GM19193 (cell line): Measurements from ENCODE around the gene OR8J3.

ENCODE experiments used
- POLR2A ChIP-seq: IDR thresholded peaks from 4 replicates; pipeline ENCODE4 v1.6.1; 2011; ENCODE audit not compliant: insufficient read depth, insufficient read length; ENCODE audit errors: extremely low read depth

OR8J3 gene, protein sequence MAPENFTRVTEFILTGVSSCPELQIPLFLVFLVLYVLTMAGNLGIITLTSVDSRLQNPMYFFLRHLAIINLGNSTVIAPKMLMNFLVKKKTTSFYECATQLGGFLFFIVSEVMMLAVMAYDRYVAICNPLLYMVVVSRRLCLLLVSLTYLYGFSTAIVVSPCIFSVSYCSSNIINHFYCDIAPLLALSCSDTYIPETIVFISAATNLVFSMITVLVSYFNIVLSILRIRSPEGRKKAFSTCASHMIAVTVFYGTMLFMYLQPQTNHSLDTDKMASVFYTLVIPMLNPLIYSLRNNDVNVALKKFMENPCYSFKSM

DNA sequence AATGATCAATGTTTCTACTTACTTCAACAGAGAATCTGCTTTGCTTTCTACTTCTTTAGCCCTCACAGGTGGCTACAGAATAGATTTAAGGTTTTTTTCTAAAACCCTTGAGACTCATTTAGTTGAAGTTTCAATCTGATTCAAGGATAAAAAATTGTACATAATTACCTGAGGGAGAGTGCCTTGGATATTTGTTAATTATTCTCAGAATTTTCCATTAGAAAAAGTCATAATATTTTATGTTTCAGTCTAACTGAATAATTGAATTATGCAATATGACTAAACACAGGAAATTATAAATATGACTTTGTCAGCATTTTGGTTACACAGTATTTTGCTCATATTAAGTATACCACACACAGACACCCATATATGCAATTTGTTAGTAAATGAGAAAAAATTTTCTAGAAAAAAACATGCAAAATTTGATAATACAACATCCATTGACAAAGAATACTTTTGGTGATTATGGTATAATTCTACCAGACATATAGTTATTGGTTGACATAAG is at the start of gene OR8J3:
Gene OR8J3 (minus strand): TSS at position 51 of the 511 bp plus-strand sequence. CDS start 2,483 bp downstream, outside the sequence.
- TF ChIP-seq POLR2A = no peak

DNA sequence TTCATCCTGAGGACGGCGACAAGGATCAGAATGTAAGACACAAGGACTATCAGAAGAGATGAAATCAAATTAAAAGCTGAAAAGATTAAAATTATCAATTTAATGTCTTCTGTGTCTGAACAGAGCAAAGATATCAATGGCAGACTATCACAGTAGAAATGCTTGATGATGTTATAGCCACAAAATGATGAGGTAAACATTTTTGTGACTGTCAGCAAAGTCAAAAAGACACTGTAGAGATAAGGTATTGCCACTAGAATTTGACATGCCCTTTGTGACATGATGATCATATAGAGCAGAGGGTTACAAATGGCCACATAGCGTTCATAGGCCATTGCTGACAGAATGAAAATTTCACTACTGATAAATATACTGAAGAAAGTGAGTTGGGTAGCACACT is 48.6 kb upstream of the OR8J3 start:
- TF ChIP-seq POLR2A = no peak

DNA sequence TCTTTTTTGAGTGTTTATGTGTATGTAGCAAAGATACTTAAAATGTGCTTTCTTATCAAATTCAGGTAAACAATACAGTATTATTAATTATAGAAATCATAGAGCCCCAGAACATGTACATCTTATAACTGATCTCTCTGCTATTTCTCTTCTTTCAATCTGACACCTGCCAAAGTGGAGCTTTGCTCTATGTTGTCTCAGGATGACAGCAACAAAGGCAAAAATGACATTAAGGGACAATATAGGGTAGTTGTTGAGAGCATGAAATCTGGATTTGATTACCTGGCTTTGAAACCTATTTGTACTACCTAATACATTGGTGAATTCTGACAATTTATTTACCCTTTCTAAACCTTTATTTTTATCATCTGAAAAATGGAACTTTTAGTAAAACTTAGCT is 43.5 kb upstream of the OR8J3 start:
- no peak for TF ChIP-seq POLR2A

DNA sequence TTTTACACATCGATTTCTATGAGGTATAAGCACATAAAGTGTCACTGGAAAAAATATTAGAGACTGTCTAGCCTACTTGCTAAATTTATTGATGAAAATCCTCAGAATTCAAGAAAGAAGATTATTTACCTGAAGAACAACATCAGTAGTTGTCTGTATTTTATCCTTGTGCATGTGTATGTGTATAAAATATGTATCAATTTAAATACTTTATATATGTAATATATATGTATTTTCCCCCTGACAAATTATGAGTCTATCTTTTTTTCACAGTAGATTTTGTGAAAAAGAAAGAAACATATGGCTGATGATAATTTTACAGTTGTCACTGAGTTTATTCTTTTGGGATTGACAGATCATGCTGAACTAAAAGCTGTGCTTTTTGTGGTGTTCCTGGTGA is 36.3 kb upstream of the OR8J3 start, which contains the start of gene OR5J2:
Gene OR5J2 (plus strand): TSS at position 301 of the 400 bp plus-strand sequence. CDS start 0 bp downstream, at position 301.
- TF ChIP-seq POLR2A = no peak

DNA sequence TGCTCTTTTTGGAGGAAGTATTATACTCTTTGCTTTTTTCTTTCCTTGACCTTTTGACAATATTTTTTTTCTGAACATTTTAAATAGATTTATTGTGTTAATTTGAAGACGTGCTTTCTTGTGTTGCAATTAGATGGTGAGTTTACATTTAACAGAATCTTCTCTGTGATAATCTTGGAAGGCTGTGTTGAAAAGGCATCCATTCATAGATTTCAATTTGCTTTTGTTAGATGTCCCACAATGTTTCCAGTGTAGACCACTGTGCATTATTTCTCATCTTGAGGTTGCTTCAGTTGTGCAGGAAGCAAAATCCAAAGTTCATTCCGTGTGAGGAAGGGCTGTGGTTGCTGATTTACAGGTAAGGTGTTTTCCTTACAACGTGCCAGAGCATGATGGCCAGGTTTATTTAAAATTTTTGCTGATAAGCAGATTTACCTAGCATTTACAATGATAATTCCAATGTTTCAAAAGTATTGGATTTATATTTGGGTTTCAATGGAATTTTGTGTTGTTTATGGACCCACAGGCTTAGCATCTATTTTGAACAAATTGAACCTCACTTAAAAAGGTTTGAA is 32.3 kb upstream of the OR8J3 start:
- TF ChIP-seq POLR2A = no peak

DNA sequence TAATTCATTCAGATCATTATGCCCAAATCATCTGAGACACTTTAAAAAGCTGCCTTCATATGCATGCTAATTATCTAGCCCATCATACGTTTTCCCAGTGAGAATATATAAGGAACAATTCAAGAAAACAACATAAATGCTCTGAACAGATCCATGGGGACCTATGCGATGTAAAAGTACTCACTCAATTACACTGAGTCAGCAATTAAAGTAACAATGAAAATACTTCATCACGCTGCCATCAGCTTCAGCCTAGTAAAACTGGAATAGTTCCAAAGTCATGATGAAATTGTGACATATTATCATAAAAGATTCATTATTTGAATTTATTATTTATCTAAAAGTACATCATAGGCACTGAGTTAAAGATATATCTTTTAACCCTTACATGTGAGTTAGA is 23.8 kb upstream of the OR8J3 start:
- TF ChIP-seq POLR2A = no peak

DNA sequence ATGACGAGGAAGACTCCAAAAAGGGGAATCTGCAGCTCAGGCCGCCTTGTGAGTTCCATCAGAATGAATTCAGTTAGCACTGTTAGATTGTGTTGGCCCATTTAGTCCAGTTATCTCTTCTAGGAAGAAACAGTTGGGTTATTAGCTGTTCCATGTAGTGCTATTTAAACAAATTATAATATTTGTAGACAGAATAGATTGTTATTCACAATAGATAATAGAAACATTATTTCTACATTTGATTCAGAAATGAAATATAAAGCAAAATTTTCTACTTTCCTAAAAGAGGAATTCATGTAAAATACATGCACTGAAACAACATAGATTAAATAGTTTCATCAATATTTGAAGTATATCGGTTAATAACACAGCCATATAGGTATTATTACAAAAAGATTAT is 20.2 kb upstream of the OR8J3 start, which contains the start of gene OR8K5:
Gene OR8K5 (minus strand): TSS at position 101 of the 400 bp plus-strand sequence. CDS start 0 bp downstream, at position 101.
- no peak for TF ChIP-seq POLR2A

DNA sequence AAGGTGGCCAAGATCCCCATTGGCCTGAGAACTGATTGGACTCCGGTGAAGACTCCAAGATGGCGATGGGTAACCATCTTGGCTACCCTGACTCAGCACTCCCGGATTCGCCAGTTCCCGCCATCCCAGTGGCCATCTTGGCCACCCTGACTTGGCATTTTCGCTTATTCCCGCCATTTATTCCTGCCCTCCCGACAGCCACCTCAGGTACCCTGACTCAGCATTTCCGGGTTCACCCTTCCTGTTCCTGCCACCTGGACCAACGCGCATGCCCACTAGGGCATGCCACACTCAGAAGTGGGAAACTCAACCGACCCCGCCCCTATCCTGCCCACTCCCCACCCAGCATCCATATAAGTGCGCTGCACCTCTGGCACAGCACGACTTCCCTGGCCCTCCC is 12.3 kb upstream of the OR8J3 start:
- TF ChIP-seq POLR2A = no peak

DNA sequence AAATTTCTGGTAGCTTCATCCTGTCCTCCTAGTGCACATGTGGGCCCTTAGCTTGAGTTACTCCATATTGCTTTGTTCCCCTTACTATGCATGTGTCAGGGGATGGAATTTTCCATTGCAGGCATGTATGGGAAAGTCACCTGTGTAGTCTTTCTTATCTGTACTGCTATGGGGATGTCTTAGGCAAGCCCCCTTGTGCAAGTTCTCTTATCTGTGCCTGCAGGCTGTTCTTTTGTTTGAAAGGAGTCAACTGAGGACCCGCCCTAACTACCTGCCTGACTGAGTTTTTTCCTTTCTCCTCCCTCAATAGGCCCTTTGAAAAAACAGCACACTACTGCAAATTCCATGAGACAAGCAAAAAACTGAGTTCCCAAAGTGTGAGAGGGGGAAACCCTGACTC is 11.4 kb upstream of the OR8J3 start:
- no peak for TF ChIP-seq POLR2A

DNA sequence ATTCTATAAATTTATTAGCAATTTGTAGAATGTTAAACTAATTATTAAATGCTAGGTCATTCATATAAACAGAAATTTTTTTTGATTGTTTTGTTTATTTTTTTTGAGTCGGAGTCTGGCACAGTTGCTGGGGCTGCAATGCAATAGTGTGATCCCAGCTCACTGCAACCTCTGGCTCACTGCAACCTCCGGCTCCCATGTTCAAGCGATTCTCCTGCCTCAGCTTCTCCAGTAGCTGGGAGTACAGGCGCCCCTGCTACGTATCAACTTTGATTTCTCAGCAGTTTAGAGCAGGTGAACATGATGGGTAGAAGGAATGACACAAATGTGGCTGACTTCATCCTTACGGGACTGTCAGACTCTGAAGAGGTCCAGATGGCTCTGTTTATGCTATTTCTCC is 17.9 kb downstream of the OR8J3 start, which contains the start of gene OR8H3:
Gene OR8H3 (plus strand): TSS at position 301 of the 400 bp plus-strand sequence. CDS start 0 bp downstream, at position 301.
- TF ChIP-seq POLR2A = no peak

DNA sequence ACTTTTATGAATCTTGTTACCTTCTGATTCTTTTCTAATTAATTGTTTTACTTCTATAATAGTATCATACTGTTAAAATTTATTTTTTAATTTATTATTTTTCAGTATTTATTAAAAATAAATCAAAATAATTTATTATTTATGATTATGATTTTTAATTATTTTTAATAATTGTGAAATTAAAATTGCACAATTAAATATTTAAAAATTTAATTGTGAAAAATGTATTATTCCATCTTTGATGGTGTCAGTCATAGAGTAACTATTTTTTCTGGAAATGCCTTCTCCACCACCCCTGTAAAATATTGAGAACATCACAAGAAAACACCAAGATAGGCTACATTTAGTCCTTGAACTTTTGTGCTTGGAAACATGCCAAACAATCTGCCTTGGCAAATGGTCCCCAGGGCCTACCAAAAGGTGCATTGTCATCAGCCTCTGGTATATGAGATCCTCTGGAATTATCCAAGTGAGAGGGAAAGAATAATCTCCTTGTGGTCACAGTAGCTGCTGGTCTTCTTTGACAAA is 36.7 kb downstream of the OR8J3 start, which contains the start of gene OR8H2:
Gene OR8H2 (plus strand): TSS at position 478 of the 528 bp plus-strand sequence. CDS start 1,356 bp downstream, outside the sequence.
- no peak for TF ChIP-seq POLR2A

DNA sequence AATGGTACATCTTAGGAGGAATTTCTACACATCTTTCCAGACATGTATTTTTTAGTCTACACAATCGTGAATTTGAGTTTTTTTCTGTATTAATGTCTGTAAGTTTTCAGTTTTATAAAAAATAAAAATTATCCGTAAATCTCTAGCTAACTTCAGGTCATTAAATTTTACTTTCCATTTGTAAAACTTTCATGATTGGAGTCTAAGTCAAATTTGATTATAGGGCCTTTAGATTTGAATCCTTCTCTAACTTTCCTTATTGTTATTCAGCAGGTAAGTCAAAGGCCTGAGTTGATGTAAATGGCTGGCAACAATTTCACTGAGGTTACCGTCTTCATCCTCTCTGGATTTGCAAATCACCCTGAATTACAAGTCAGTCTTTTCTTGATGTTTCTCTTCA is 47.0 kb downstream of the OR8J3 start, which contains the start of gene OR8I2:
Gene OR8I2 (plus strand): TSS at position 301 of the 400 bp plus-strand sequence. CDS start 0 bp downstream, at position 301.
- no peak for TF ChIP-seq POLR2A

DNA sequence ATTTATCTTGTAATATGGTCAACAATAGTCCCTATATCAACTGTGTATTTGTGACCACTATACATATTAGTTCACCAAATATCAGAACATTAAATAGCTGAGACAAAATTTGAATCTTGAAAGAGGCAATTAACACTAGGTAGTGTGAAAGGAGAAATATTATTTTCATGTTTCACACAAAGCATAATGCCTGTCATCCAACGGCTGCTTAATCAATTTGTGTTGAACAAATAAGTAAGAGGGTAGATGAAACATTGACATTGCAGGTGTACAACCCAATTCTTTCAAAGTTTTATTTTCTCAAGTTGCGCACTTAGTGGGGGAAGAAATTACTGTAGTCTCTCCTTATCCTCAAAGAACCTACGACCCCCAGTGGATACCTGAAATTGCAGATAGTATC is 50.3 kb downstream of the OR8J3 start:
- TF ChIP-seq POLR2A = no peak
